GM23338 (cell line): ENCODE data around the gene XYLT1.

Experiments
- CTCF ChIP-seq, 2 experiments: fragments of 200-600 bp in 1 of 2; sonication (generic) in 1 of 2; conservative IDR thresholded peaks; 2 replicates each; pipeline versions ENCODE4 v1.5.1 to v1.6.1; 2016 to 2017; ENCODE audit warnings: antibody characterized with exemption in 2 of 2, low read depth in 2 of 2, mild to moderate bottlenecking in 2 of 2, moderate library complexity in 1 of 2
- JUNB ChIP-seq: IDR thresholded peaks from one replicate; pipeline ENCODE4 v1.6.1; 2016; ENCODE audit warnings: antibody characterized with exemption; ENCODE audit not compliant: unreplicated experiment

DNA sequence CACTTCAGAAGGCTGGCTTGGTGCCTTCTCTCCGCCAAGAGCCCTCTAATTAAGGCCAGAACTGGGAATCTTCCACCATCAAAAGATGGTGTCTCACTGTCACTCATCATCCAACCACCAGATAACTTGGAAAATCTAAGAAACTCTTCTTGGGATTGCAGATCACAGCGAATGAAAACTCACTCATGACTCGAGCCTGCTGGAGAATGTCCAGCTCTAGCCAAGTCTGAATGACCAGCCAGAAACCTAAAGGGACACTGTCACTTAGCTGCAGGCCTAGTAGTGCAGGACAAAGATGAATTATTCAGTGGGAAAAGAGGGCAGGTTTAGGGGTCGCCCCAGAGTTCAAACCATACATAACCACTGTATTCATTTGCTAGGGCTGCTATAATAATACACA lies 107.8 kb downstream of the XYLT1 start:
- TF ChIP-seq JUNB = no peak
- no peak for TF ChIP-seq CTCF (conservative IDR thresholded peaks at IDR 0.05; ENCODE audit: low read depth in 2 of 2)
